Activated naive CD8-positive, alpha-beta T cell treated with anti-CD3 and anti-CD28 coated beads, Interleukin-2, amount 50 U/mL, for 16 hours (primary cell): Measurements from ENCODE around the gene CNR2.
"Not testable (repeated sequence)": the region's sequence is repeated elsewhere in the genome, so short reads cannot be mapped to it uniquely, and the experiment has no call there.

Experiments used
- DNase-seq: peaks from one replicate; pipeline ENCODE4 v3.0.0-alpha.2; 2020; ENCODE audit warnings: low read depth, low spot score

CNR2 gene

DNA sequence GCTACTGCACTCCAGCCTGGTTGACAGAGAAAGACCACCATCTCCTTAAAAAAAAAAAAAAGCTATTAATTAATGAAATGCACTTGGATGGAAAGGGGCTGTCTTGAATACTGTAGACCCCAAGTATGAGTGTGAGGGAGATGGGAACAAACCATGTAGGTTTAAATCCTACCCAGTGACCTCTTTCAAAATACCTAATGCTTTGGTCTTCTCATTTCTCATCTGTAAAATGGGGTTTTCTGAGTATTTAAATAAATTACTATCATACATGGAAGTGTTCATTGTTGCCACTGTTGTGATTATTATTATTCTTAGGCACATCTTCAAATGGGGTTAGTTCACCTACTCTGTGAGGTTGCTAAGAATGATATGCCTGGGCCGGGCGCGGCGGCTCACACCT lies 27.9 kb downstream of the CNR2 start:
- DNase-seq, result no peak

GRCh38 chr1:23882746-23883145 lies 30.4 kb downstream of the CNR2 start:
- no peak for DNase-seq

DNA sequence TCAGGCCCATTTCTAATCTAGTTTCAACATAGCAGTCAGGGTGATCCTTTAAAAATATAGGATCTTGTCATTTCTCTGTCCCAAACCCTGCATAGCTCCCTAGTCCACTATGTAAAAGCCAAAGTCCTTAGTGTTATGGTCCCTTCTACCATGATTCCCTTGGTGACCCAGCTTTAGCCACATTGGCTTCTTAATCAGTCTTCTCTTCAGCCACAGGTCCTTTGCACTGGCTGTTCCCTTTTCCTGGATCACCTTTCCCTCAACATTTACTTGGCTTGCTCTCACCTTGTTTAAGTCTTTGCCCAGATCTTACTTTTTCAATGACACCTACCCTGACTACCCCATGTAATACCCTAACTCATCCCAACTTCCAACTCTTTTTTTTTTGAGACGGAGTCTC lies 33.4 kb downstream of the CNR2 start:
- DNase-seq, result no peak

DNA sequence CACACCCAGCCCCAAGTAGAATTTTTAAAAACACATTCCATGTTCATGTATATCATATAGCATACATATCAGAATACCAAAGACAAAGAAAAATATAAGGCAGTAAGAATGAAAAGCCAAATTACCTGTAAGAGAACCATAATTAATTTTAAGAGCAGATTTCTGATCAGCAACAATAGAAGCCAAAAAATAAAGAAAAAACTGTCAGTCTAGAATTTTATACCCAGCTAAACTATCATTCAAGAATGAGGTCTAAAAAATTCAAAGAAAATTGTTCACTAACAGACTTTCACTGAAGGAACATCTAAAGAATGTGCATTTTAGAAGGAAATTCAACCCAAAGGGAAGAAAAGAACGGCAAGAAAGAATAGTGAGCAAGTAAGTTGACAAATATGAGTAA lies 34.5 kb downstream of the CNR2 start:
- no peak for DNase-seq

GRCh38 chr1:23875382-23875781 lies 37.8 kb downstream of the CNR2 start:
- no peak for DNase-seq

- DNase-seq, result no peak
Observed at GRCh38 chr1:23872421-23872820, 40.7 kb downstream of the CNR2 start.

GRCh38 chr1:23869051-23869450 lies 44.1 kb downstream of the CNR2 start:
- no peak for DNase-seq

- no peak for DNase-seq
Observed at GRCh38 chr1:23868557-23869016, 44.6 kb downstream of the CNR2 start.

GRCh38 chr1:23867895-23868556 lies 45.1 kb downstream of the CNR2 start, which contains the start of gene FUCA1:
Gene FUCA1 (minus strand): TSS chr1:23868290. CDS start chr1:23868286, 4 bp downstream.
- DNase-seq, result peak; percentile 93

DNA sequence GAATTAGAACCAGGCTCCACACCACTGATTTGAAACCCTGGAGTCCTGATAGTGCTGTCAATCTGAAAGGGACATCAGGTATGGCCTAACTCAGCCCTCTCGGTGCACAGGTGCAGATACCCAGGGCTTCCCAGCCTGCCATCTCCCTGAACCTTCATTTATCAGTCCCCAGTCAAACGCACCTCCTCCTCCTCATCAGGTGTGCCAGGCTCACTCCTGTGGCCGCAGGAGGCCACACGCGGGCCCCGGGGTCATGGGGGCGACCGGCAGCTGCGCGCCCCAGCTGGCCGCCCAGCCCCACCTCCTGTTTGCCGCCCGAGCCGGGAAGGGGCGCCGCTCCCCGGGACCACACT lies 45.6 kb downstream of the CNR2 start:
- no peak for DNase-seq

DNA sequence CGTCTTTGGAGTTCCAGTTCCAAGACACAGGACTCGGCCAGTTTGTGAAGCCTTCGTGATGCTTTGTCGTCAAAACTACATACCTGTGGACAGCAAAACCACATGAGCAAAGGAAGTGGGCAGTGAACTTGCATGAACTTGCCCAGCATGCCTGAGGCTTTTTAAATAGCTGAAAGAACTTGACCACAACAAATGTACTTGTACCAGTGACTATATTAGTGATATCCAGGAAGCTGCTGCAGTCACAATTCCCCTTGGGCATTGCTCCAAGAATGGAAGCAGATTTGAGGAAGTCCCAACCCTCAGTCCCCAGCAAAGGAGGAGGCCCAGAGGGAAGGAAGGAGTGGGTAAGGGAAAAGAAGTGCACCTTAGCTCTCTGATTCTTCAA lies 47.6 kb downstream of the CNR2 start:
- DNase-seq, result no peak

DNA sequence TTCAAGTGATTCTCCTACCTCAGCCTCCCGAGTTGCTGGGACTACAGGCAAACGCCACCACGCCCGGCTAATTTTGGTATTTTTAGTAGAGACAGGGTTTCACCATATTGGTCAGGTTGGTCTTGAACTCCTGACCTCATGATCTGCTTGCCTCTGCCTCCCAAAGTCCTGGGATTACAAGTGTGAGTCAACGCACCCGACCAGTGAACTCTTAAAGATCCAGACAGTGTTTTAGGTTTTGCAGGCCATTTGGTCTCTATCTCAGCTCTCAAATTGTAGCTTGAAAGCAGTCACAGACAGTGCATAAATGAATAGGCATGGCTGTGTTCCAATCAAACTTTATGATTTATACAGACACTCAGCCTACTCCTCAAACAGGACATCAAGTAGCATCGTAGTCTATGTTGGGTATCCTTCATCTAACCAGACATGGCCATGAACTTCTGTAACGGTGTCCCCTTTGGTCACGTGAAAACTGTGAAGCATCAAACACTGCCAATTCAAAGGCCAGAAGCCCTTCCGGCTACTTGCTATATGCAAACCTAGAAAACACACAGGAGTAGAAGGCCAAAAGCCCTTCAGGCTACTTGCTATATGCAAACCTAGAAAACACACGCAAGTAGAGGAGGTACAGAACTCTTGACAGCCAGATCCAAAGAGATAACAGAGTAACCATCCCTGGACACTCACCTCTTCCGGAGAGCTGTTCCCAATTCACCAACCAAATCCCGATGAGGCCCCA lies 48.2 kb downstream of the CNR2 start:
- DNase-seq, result no peak

- DNase-seq, result no peak
Observed at GRCh38 chr1:23862640-23863039, 50.5 kb downstream of the CNR2 start.

- DNase-seq, result no peak
Observed at GRCh38 chr1:23854568-23854967, 58.6 kb downstream of the CNR2 start.

GRCh38 chr1:23853124-23853523 lies 60.0 kb downstream of the CNR2 start:
- DNase-seq, result not testable (repeated sequence)

DNA sequence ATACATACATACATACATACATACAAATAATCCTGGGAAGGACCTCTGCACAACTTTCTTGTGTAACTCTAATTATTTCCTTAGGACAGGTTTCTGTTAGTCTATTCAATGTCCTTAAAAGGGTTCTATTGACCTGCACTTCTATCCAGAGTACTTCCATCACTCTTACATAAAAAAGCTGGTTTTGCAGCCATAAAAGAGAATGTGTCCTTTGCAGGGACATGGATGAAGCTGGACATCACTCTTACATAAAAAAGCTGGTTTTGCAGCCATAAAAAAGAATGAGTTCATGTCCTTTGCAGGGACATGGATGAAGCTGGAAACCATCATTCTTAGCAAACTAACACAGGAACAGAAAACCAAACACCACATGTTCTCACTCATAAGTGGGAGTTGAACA lies 61.8 kb downstream of the CNR2 start:
- DNase-seq, result not testable (repeated sequence)

GRCh38 chr1:23848673-23849616 lies 64.2 kb downstream of the CNR2 start:
- DNase-seq, result no peak

DNA sequence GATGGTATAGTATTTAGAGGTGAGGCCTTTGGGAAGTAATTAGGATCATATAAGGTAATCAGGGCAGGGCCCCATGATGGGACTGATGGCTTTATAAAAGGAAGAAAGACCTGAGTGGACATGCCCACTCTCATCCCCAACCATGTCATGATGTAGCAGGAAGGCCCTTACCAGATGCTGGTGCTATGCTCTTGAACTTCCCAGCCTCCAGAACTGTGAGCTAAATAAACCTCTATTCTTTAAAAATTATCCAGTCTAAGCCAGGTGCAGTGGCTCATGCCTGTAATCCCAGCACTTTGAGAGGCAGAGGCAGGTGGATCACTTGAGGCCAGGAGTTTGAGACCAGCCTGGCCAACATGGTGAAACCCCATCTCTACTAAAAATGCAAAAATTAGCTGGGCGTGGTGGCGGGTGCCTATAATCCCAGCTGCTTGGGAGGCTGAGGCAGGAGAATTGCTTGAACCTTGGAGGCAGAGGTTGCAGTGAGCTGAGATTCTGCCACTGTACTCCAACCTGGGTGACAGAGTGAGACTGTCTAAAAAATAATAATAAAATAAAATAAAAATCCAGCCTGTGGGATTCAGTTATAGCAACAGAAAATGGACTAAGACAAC lies 65.6 kb downstream of the CNR2 start:
- DNase-seq, result not testable (repeated sequence)

GRCh38 chr1:23845163-23845562 lies 68.0 kb downstream of the CNR2 start:
- DNase-seq, result no peak

DNA sequence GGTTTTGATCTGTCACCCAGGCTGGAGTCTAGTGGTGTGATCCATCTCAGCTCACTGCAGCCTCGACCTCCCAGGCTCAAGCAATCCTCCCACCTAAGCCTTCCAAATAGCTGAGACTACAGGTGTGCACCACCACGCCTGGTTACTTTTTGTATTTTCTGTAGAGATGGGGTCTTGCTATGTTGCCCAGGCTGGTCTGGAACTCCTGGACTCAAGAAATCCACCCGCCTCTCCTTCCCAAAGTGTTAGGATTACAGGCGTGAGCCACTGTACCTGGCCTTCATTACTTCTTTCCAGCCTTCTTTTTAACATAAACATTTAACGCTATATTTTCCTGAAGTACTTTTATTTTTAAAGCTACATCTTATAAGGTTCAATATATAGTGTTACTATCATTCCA lies 69.5 kb downstream of the CNR2 start:
- no peak for DNase-seq

GRCh38 chr1:23838401-23838866 lies 74.7 kb downstream of the CNR2 start:
- DNase-seq, result peak; percentile 63

DNA sequence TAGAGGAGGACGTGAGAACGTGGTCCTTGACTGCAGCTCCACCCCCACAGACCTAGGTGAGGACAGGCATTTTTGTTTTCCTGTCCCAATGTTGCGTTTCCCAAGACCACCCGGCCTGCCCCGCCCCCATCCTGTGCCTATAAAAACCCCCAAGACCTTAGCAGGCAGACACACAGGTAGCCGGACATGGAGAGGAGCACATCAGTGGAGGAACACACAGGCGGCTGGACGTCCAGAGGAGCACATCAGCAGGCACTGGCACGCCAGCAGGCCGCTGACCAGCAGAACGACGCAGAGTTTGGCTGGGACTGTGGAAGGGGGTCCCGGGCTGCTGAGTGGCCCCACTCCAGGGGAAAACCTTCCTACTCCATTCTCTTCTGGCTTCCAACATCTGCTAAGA lies 75.3 kb downstream of the CNR2 start:
- DNase-seq, result no peak
